ENCODE measurements around the gene ADIPOR1.

- TF ChIP-seq CTCF (IDR thresholded peaks at IDR 0.05; ENCODE audit: insufficient read depth, low read length): no peak
- no peak for TF ChIP-seq SPI1 (IDR thresholded peaks at IDR 0.05; ENCODE audit: borderline replicate concordance, low read depth)
- peak; percentile 99 for TF ChIP-seq POLR2AphosphoS5 (IDR thresholded peaks at IDR 0.05; ENCODE audit: low read depth)
- TF ChIP-seq, protein P1, sequence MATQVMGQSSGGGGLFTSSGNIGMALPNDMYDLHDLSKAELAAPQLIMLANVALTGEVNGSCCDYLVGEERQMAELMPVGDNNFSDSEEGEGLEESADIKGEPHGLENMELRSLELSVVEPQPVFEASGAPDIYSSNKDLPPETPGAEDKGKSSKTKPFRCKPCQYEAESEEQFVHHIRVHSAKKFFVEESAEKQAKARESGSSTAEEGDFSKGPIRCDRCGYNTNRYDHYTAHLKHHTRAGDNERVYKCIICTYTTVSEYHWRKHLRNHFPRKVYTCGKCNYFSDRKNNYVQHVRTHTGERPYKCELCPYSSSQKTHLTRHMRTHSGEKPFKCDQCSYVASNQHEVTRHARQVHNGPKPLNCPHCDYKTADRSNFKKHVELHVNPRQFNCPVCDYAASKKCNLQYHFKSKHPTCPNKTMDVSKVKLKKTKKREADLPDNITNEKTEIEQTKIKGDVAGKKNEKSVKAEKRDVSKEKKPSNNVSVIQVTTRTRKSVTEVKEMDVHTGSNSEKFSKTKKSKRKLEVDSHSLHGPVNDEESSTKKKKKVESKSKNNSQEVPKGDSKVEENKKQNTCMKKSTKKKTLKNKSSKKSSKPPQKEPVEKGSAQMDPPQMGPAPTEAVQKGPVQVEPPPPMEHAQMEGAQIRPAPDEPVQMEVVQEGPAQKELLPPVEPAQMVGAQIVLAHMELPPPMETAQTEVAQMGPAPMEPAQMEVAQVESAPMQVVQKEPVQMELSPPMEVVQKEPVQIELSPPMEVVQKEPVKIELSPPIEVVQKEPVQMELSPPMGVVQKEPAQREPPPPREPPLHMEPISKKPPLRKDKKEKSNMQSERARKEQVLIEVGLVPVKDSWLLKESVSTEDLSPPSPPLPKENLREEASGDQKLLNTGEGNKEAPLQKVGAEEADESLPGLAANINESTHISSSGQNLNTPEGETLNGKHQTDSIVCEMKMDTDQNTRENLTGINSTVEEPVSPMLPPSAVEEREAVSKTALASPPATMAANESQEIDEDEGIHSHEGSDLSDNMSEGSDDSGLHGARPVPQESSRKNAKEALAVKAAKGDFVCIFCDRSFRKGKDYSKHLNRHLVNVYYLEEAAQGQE (IDR thresholded peaks at IDR 0.05; ENCODE audit: insufficient replicate concordance, low read depth): peak; percentile 26
Observed at GRCh38 chr1:203006948-203007871, 49.1 kb upstream of the ADIPOR1 start, which contains the start of gene TMEM183A.
